Measurements from ENCODE around the gene TMIGD3.

Gene TMIGD3

DNA sequence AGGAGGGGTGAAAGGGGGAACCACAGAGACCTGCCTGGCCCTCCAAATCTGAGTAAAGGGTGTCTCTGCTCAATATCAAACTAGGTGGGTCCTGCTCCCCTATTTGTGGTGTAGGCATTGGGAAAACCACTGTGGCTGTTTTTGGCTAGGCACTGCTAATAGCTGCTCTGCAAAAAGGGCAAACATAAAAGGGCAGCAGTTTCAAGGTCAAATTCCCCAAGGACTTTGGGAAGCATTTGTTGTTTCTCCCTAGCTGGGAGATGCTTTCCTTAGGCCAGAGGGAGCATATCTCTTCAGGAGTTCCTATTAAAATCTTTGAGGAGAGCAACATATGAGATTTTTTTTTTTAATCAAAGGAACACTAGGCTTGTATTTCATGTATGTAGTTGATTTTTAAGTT, 27.2 kb downstream of the TMIGD3 start:
- H3K4me3 ChIP-seq (ENCODE audit: low read depth, low read length), result no peak overlapping the region

DNA sequence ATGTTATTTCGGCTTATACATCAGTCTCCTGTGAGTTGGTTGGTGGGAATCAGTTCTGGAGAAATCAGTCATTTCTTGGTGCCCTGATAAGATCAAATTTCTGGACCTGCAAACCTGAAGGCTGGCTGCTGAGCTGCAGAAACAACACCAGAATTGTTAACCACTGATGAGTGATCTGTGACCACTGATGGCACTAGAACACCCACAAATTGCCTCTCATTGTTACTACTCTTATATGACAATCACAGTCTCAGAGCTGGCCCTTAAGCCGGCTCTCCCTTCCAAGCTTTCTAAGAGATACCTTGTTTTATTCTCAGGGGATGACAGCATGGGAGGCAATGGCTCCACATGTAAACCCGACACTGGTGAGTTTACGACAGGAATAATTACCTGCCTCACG, 27.7 kb downstream of the TMIGD3 start:
- no peak overlapping the region for H3K4me3 ChIP-seq (ENCODE audit: low read depth, low read length)

DNA sequence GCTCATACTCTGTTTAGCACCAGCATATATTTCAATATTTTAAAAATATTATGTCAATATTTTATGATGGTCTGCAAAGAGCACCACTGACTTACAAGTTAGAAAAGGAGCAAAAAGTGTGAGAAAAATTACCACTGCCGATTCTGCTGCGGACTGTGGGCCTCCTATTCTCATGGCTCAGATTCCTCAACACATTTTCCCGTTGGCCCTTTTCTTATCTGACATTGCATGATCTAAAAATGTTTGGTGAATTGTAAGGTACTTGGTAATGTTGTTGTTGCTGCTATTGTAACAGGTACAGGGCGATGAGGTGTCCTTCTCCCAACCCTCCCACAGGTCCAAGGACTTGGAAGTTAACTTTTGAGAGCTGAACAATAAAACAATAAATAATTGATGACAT, 28.9 kb downstream of the TMIGD3 start:
- no peak overlapping the region for H3K4me3 ChIP-seq (ENCODE audit: low read depth, low read length)

GRCh38 chr1:111474106-111474505, 29.3 kb downstream of the TMIGD3 start:
- no peak overlapping the region for H3K4me3 ChIP-seq (ENCODE audit: low read depth, low read length)

- no peak overlapping the region for H3K4me3 ChIP-seq (ENCODE audit: low read depth, low read length)
Measured at GRCh38 chr1:111471538-111471937, 31.9 kb downstream of the TMIGD3 start.

DNA sequence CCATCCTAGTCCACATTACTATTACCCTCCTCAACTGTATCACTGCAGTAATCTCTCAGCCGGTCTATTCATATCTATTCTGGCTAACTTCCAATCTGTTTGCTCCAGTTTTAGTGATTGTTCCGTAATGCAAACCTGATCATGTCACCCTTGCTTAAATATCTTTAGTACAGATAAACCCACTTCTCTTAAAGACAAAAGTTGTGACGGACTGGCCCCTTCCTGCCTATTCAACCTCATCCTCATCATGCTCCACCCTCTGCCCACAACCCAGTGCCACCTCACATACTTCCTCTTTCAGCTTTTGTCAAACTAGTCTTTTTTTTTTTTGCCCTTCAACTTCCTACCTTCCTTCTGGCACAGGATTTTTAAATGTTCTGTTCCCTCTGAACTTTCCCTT, 32.4 kb downstream of the TMIGD3 start:
- H3K4me3 ChIP-seq (ENCODE audit: low read depth, low read length), result no peak overlapping the region

GRCh38 chr1:111470596-111470995, 32.8 kb downstream of the TMIGD3 start:
- H3K4me3 ChIP-seq (ENCODE audit: low read depth, low read length), result no peak overlapping the region

DNA sequence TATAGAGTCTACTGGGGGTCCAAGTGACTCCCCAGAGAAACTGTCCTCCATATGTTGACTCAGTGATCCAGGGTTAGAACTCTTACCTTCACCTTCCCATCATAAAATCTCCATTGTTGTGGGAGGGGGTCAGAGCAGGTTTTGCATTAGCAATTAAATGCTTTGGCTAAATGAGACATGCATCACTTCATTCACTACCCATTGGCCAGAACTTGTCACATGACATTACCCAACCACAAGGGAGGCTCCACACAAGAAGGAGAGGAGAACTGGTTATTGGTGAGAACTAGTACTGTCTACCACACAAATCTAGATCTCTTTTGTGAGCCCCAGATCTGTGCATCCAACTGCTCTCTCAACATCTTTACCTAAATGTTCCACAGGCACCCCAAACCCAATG, 33.9 kb downstream of the TMIGD3 start:
- H3K4me3 ChIP-seq (ENCODE audit: low read depth, low read length), result no peak overlapping the region

- H3K4me3 ChIP-seq (ENCODE audit: low read depth, low read length), result no peak overlapping the region
Measured at GRCh38 chr1:111468717-111469100, 34.7 kb downstream of the TMIGD3 start.

- no peak overlapping the region for H3K4me3 ChIP-seq (ENCODE audit: low read depth, low read length)
Measured at GRCh38 chr1:111467865-111468716, 35.3 kb downstream of the TMIGD3 start.

GRCh38 chr1:111466480-111466879, 37.0 kb downstream of the TMIGD3 start:
- no peak overlapping the region for H3K4me3 ChIP-seq (ENCODE audit: low read depth, low read length)

GRCh38 chr1:111465754-111466153, 37.7 kb downstream of the TMIGD3 start:
- H3K4me3 ChIP-seq (ENCODE audit: low read depth, low read length), result no peak overlapping the region

DNA sequence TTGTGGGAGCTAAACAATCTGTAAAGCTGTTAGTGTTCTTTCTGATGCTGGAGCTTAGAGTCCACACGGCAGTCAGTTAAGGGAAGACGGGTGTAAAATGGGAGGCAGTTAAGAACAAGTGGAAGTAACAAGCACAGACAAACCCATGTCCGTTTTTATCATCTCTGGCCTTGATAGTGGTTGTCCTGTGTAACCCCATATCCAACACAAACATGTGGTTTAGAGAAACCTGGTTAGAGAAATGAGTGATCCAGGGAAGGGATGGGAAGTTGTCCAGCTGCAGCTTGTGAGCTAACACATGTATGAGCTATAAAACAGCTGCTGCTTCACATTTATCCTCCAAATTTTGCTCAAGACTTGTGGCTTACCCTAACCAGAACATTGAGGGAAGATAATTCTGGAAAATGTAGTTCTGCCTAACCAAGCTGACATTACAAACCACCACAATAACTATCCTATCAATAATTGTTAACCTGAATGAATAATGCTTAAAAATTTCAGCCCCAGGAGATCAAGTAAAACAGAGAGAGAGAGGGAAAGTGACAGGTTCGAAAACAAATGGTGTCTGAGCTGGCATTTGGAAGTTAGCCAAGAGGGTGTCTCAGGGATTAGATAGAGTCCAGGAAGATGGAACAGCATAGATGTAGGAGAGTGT, 40.3 kb downstream of the TMIGD3 start:
- no peak overlapping the region for H3K4me3 ChIP-seq (ENCODE audit: low read depth, low read length)

DNA sequence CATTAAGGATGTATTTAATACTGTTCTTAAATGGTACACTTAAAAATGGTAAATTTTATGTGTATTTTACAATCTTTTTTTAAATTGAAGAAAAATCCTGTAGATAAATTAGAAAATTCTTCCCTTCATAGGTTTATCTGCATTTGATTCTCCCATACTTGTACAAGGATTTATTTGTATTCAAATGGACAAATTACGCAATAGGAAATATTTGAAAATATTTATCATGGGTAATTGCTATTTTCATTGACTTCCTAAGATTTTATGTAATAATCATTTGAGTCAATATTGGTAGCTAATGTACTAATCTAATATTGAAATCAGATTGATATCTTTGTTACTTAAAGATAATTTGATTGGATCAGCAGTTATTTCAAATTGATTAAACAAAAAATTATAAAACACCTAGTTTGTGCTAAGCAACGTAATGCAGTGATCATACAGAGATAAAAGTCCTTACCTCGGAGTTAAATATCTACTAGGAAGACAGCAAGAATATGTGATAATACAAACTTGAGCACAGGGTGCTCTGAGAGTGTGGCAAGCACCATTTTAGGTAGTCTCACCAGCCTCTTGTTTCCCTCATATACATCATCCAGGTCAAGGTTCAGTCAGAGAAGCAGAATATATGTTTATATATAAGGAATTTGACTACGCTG, 40.9 kb downstream of the TMIGD3 start:
- no peak overlapping the region for H3K4me3 ChIP-seq (ENCODE audit: low read depth, low read length)

GRCh38 chr1:111461765-111462164, 41.7 kb downstream of the TMIGD3 start:
- no peak overlapping the region for H3K4me3 ChIP-seq (ENCODE audit: low read depth, low read length)

DNA sequence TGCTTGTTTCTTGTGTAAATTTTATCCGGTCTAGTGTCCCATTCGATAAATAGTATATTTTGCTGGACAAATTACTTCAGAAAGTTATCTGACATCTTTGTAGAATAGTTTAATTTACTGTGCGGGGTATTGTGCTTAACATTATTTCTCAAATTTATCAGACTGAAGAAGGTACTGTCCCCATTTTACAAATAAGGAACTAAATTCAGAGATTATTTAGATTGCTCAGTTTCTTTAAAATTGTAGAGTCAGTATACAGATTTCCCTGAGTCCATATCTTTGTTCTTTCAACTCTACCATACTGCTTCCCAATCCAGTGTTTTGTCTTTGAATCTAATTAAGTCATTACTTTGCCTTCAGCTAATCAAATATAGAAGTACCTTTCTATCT, 47.8 kb downstream of the TMIGD3 start:
- H3K4me3 ChIP-seq (ENCODE audit: low read depth, low read length), result no peak overlapping the region

DNA sequence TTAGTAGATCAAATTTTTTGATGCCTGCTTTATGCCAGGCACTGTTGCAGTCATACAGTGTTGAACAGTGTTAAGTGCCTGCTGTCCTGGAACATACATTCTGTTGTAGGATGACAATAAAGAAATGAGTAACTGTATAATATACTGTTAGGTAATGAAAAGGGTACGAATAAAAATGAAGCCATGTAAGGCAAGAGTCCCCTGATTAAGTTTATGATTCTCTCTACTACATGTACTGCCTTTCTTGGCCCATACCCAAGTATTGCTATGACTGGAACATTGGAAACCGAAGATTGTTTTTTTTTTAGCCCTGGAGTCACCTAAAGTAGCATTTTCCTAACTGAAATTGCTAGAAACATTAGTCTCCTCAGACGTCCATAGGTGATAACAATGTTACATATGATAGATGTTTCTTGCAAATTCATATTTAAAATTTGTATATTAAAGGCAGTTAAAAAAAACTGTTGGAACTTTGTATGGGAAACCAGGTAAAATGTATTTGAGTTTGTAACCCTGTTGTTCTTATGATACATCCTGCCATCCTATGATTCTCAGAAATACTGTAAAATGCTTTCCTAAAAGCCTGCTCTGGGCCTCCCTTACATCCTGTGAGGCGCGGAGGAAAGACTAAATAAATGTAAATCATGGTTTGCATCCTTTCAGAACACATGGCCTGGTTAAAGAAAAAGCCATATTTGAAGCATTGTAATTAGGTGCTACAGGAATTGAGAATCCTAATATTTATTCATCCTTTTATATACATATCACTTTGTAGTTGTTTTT, 48.4 kb downstream of the TMIGD3 start:
- H3K4me3 ChIP-seq (ENCODE audit: low read depth, low read length), result no peak overlapping the region

- no peak overlapping the region for H3K4me3 ChIP-seq (ENCODE audit: low read depth, low read length)
Measured at GRCh38 chr1:111453706-111454105, 49.7 kb downstream of the TMIGD3 start.

- no peak overlapping the region for H3K4me3 ChIP-seq (ENCODE audit: low read depth, low read length)
Measured at GRCh38 chr1:111452581-111452980, 50.9 kb downstream of the TMIGD3 start.

- H3K4me3 ChIP-seq (ENCODE audit: low read depth, low read length), result peak overlapping the region; percentile 88
Measured at GRCh38 chr1:111450185-111450584, 53.2 kb downstream of the TMIGD3 start.

GRCh38 chr1:111449703-111450017, 53.8 kb downstream of the TMIGD3 start:
- peak overlapping the region; percentile 88 for H3K4me3 ChIP-seq (ENCODE audit: low read depth, low read length)

All from iPS-11a (cell line).